Prostate gland (tissue), 2 donors: Measurements from ENCODE around the gene MT4. TPM values are rescaled to one million over a fixed set of nuclear protein-coding genes. Genes with fewer than 3 reads are reported as not detected.
"Not testable (repeated sequence)": the region's sequence is repeated elsewhere in the genome, so short reads cannot be mapped to it uniquely, and the experiment has no call there.

Source experiments
- DNase-seq: peaks from one replicate; pipeline ENCODE4 v3.0.0-alpha.2; 2019; ENCODE audit warnings: low spot score
- H3K27ac ChIP-seq, 2 donors: fragments of 200-600 bp; sonication (generic); 2 replicates each; pipeline ENCODE4 v1.5.1; 2017 to 2019
- H3K27me3 ChIP-seq: fragments of 200-600 bp; sonication (generic); replicated peaks from 2 replicates; pipeline ENCODE4 v1.5.1; 2019; ENCODE audit not compliant: insufficient read depth
- H3K36me3 ChIP-seq, 2 donors: fragments of 200-600 bp; sonication (generic); 1 replicate in 1 of 2; 2 replicates in 1 of 2; pipeline versions ENCODE4 v1.5.1 to v1.8.1; 2017 to 2019
- H3K4me1 ChIP-seq: fragments of 200-600 bp; sonication (generic); replicated peaks from 2 replicates; pipeline ENCODE4 v1.5.1; 2019
- H3K4me3 ChIP-seq, 2 donors: fragments of 200-600 bp; sonication (generic); 2 replicates each; pipeline ENCODE4 v1.5.1; 2017 to 2019
- H3K9me3 ChIP-seq: fragments of 200-600 bp; sonication (generic); 2 replicates; pipeline ENCODE4 v1.5.1; 2017
- POLR2A ChIP-seq: fragments of 450-650 bp; IDR thresholded peaks from one replicate; pipeline ENCODE4 v1.6.1; 2016; ENCODE audit warnings: antibody characterized with exemption, mild to moderate bottlenecking
- POLR2AphosphoS5 ChIP-seq: sonication (generic); formaldehyde crosslinking; IDR thresholded peaks from one replicate; pipeline ENCODE4 v1.6.1; 2017; ENCODE audit warnings: antibody characterized with exemption
- WGBS: methylation state at CpG from one replicate; pipeline ENCODE4 v1.1.5; 2018; 5-methylcytosine and 5-hydroxymethylcytosine counted together
- intact Hi-C: fragments of 100-400 bp; cut with DNase I; formaldehyde crosslinking; loops from one replicate; pipeline ENCODE4 v1.14.2; 2022
- total RNA-seq, 2 donors: library from RNA; depleted of rRNA; stranded (reverse); fragments of >200 nt; gene quantifications; one replicate each; pipeline ENCODE4 v1.1.0, GENCODE V29; 2016
- TF ChIP-seq, protein P1 (sequence below), 4 experiments: fragments of 200-600 bp in 2 of 4; fragments of 450-650 bp in 2 of 4; sonication (generic) in 2 of 4; IDR thresholded peaks; 1 replicate in 3 of 4; 2 replicates in 1 of 4; pipeline ENCODE4 v1.5.1; 2016 to 2019; ENCODE audit warnings: antibody characterized with exemption in 4 of 4, mild to moderate bottlenecking in 2 of 4, moderate library complexity in 2 of 4

MT4 gene
- total RNA-seq, 2 donors from 2014 or later = not detected

- Histone ChIP-seq H3K4me1 (no peaks in the 10 kb centered on the region), H3K27ac (no peak overlapping the region), H3K4me3 (no peak overlapping the region), H3K36me3 (no peaks in the 10 kb centered on the region), H3K9me3 (no peaks in the 10 kb centered on the region), H3K27me3 (no peaks in the 10 kb centered on the region)
- WGBS = 83% methylated on average over 6 of the region's 6 CpGs
- no peak for DNase-seq
- intact Hi-C loops = no loop called here
- no peak for TF ChIP-seq POLR2A
- no peak for TF ChIP-seq POLR2AphosphoS5
- TF ChIP-seq, protein P1, sequence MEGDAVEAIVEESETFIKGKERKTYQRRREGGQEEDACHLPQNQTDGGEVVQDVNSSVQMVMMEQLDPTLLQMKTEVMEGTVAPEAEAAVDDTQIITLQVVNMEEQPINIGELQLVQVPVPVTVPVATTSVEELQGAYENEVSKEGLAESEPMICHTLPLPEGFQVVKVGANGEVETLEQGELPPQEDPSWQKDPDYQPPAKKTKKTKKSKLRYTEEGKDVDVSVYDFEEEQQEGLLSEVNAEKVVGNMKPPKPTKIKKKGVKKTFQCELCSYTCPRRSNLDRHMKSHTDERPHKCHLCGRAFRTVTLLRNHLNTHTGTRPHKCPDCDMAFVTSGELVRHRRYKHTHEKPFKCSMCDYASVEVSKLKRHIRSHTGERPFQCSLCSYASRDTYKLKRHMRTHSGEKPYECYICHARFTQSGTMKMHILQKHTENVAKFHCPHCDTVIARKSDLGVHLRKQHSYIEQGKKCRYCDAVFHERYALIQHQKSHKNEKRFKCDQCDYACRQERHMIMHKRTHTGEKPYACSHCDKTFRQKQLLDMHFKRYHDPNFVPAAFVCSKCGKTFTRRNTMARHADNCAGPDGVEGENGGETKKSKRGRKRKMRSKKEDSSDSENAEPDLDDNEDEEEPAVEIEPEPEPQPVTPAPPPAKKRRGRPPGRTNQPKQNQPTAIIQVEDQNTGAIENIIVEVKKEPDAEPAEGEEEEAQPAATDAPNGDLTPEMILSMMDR (IDR thresholded peaks at IDR 0.05) = no peak
These were observed 15.6 kb downstream of the MT4 start for GRCh38 chr16:56580391-56581048.

GRCh38 chr16:56582911-56583310 lies 18.0 kb downstream of the MT4 start:
- H3K4me3 ChIP-seq, H3K27me3 ChIP-seq, H3K36me3 ChIP-seq, intact Hi-C loops, H3K9me3 ChIP-seq, H3K27ac ChIP-seq, DNase-seq, H3K4me1 ChIP-seq: not testable (repeated sequence)
- 100% methylated on average over 2 of the region's 2 CpGs for WGBS

DNA sequence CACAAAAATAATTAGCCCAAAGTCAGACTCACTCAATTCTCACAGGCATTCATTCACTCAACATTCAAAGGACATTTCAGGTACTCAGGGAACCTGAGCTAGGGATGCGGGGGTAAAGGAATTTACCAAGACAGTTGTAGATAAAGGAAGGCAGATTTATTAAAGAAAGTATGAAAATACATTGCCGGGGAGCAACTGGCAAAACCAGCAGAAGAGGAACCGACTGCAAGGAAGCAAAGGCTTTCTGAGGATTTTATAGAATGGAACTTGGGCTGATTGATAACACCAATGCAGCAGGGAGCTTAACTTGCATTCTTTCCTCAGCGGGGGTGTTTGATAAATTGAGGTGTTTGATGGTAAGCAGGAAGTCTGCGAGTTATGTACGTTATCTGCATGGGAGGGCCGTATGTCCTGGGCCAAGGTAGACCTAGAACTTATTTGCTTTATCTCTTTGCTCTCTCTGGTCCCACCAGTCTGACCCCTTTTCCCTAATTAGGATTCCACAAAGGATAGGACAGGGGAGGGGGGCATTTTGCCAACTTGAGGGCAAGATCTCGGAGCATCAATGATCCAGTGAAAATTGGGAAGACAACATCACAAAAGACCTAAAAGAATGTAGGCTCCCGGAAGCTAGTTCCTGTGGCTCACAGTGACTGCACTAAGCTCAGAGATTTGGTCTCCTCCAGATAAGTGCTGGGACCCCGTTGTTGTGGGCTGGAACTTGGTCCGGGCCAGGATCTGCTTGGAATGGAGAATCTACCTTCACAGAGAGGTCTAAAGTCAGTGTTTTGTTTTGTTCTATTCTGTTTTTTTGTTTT lies 18.7 kb downstream of the MT4 start:
- H3K4me3 ChIP-seq = no peak overlapping the region
- intact Hi-C loops = no loop called here
- no peaks in the 10 kb centered on the region for H3K27me3 ChIP-seq
- H3K9me3 ChIP-seq = no peaks in the 10 kb centered on the region
- no peaks in the 10 kb centered on the region for H3K36me3 ChIP-seq
- H3K27ac ChIP-seq = no peak overlapping the region
- 70% methylated on average over 11 of the region's 11 CpGs for WGBS
- H3K4me1 ChIP-seq = no peaks in the 10 kb centered on the region
- TF ChIP-seq, protein P1 (IDR thresholded peaks at IDR 0.05) = no peak
- TF ChIP-seq POLR2AphosphoS5 (no peak), POLR2A (no peak)
- DNase-seq = no peak

DNA sequence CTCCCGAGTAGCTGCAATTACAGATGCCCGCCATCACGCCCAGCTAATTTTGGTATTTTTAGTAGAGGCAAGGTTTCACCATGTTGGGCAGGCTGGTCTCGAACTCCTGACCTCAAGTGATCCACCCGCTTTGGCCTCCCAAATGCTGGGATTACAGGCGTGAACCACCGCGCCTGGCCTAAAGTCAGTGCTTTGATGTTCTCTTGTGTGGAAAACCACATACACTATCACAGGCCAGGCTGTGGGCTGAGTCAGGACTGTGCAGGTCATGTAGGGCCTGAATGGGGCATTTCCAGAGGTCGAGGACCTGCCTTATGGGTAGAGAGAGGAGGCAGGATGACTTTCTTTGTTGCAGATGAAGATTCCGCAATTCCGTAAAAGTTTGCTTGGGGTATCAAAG lies 19.4 kb downstream of the MT4 start:
- no peak for DNase-seq
- Histone ChIP-seq H3K9me3 (no peaks in the 10 kb centered on the region), H3K4me3 (no peak overlapping the region), H3K36me3 (no peaks in the 10 kb centered on the region), H3K27me3 (no peaks in the 10 kb centered on the region), H3K4me1 (no peaks in the 10 kb centered on the region), H3K27ac (no peak overlapping the region)
- TF ChIP-seq, protein P1 (IDR thresholded peaks at IDR 0.05) = no peak
- TF ChIP-seq POLR2AphosphoS5 (no peak), POLR2A (no peak)
- intact Hi-C loops = no loop called here
- 86% methylated on average over 11 of the region's 11 CpGs for WGBS

- intact Hi-C loops = no loop called here
- WGBS = 29% methylated on average over 9 of the region's 9 CpGs
- TF ChIP-seq, protein P1 (IDR thresholded peaks at IDR 0.05) = no peak
- no peak for TF ChIP-seq POLR2A
- no peak for TF ChIP-seq POLR2AphosphoS5
- no peaks in the 10 kb centered on the region for H3K4me1 ChIP-seq
- H3K9me3 ChIP-seq = no peaks in the 10 kb centered on the region
- peak overlapping the region; percentile 24 to 44 for H3K4me3 ChIP-seq
- H3K27me3 ChIP-seq = no peaks in the 10 kb centered on the region
- DNase-seq = no peak
- no peaks in the 10 kb centered on the region for H3K36me3 ChIP-seq
- no peak overlapping the region for H3K27ac ChIP-seq
These were observed 23.9 kb downstream of the MT4 start for GRCh38 chr16:56588781-56589140.
